Activated CD4-positive, alpha-beta T cell treated with anti-CD3 and anti-CD28 coated beads, Interleukin-2, amount 10 ng/mL, durations not matched to agents 7 days and 5 days (primary cell): Measurements from ENCODE around the gene NIPAL3. TPM values are rescaled to one million over a fixed set of nuclear protein-coding genes. Genes with fewer than 3 reads are reported as not detected.
"Not testable (repeated sequence)": the region's sequence is repeated elsewhere in the genome, so short reads cannot be mapped to it uniquely, and the experiment has no call there.

ENCODE experiments used
- CTCF ChIA-PET: fragments of 350-600 bp; sonication (Branson Sonifier 250); formaldehyde crosslinking; loops from one replicate; lab custom pipeline; 2021; ENCODE audit warnings: antibody characterized with exemption; lab: Charles Lee
- POLR2A ChIA-PET: fragments of 350-600 bp; sonication (Branson Sonifier 250); formaldehyde crosslinking; loops from one replicate; lab custom pipeline; 2021; ENCODE audit warnings: antibody characterized with exemption; lab: Charles Lee
- DNase-seq: peaks from one replicate; pipeline ENCODE4 v3.0.0-alpha.2; 2020
- H3K27ac Mint-ChIP-seq: one replicate; pipeline ENCODE4 v1.8.0; 2021; ENCODE audit warnings: mild to moderate bottlenecking, moderate library complexity, mixed read lengths
- H3K27me3 Mint-ChIP-seq: one replicate; pipeline ENCODE4 v1.8.0; 2021; ENCODE audit warnings: mixed read lengths
- H3K36me3 Mint-ChIP-seq: one replicate; pipeline ENCODE4 v1.8.0; 2021; ENCODE audit warnings: low read depth, mixed read lengths
- H3K4me1 Mint-ChIP-seq: one replicate; pipeline ENCODE4 v1.8.0; 2021; ENCODE audit warnings: mixed read lengths
- H3K4me3 Mint-ChIP-seq: one replicate; pipeline ENCODE4 v1.8.0; 2021; ENCODE audit warnings: mild to moderate bottlenecking, moderate library complexity, mixed read lengths
- H3K9me3 Mint-ChIP-seq: one replicate; pipeline ENCODE4 v1.8.0; 2021; ENCODE audit warnings: mixed read lengths
- total RNA-seq, 2 experiments: library from RNA; stranded (reverse); gene quantifications; one replicate each; pipeline ENCODE4 v1.2.3, GENCODE V29; 2021

NIPAL3 gene
- total RNA-seq, 2 experiments from 2014 or later: 72.8 to 78.1 TPM

DNA sequence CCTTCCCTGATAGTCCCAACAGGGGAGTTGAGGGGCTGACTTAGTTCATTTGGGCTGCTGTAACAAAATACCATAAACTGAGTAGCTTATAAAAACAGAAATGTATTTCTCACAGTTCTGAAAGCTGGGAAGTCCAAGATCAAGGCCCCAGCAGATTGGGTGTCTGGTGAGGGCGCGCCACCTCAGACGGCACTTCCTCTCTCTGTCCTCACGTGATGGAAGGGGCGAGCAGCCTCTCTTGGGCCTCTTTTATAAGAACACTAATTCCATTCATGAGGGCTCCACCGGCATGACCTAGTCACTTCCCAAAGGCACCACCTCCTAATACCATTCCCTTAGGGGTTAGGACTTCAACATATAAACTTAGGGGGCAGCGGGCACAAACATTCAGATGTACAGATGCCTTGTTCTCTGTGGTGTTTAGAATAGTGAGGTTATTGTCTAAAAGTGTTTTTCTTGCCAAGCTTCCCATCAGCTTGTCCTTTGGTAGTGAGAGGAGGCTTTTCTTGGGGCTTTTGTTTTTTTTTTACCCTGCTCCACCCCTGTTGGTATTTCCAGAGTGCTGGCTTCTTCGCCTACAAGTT lies 20.3 kb downstream of the NIPAL3 start:
- Mint-ChIP-seq H3K36me3 (peaks cover 51% of the 10 kb centered on the region), H3K4me3 (no peak overlapping the region), H3K27ac (peak overlapping the region; percentile 25), H3K27me3 (no peaks in the 10 kb centered on the region), H3K4me1 (peaks cover 18% of the 10 kb centered on the region), H3K9me3 (no peaks in the 10 kb centered on the region)
- ChIA-PET POLR2A (interaction anchor here (0.6 to 1.1 kb wide), 2 partner anchors 8 to 16 kb away, joined by 3 read pairs; no protein-coding TSS in a partner anchor), CTCF (interaction anchor here (0.6 to 0.8 kb wide), 4 partner anchors 16 to 50 kb away, joined by 3 to 6 read pairs (median 3); partner anchors contain the start of gene NIPAL3)
- no peak for DNase-seq

DNA sequence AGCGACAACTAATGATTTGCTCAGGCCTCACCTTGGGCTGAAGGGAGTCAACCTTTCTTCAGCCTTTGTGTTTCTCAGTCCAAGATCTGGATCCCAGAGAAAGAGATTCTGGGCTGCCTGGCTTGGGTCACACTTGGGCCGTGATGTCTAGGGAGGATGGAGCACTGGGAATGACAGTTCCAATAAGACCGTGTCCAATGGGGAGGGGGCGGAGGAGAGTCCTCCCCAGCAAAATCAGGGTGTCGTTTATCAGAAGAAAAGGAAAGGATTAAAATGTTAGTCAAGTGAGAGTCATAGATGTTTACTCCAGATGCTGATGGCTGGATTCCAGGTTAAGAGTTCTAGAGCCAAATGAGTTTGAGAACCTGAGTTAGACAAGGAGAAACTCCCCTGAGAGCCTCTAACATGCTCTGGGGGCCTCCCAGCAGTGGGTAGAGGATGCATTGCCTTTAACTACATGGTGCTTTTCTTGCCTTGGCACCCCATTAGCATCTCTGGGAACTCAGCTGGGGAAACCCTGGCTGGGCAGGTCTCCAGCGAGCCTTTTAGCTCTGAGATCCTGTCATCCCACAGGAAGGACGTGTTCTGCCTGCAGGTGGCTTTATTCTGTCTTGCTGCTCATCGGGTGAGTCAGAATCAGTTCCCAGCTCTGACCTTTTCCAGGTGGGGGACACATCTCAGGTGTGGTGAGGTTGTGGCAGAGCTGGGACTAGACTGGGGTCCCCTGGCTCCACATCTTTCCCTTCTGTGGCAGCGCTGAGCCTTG lies 22.2 kb downstream of the NIPAL3 start:
- Mint-ChIP-seq H3K4me1 (peaks cover 14% of the 10 kb centered on the region), H3K27ac (no peak overlapping the region), H3K36me3 (peaks cover 43% of the 10 kb centered on the region), H3K9me3 (no peaks in the 10 kb centered on the region), H3K27me3 (no peaks in the 10 kb centered on the region), H3K4me3 (no peak overlapping the region)
- ChIA-PET POLR2A (no interaction called here), CTCF (interaction anchor here (1.1 kb wide), 1 partner anchor 23 kb away, joined by 4 read pairs; the partner anchor contains the start of gene NIPAL3)
- no peak for DNase-seq

DNA sequence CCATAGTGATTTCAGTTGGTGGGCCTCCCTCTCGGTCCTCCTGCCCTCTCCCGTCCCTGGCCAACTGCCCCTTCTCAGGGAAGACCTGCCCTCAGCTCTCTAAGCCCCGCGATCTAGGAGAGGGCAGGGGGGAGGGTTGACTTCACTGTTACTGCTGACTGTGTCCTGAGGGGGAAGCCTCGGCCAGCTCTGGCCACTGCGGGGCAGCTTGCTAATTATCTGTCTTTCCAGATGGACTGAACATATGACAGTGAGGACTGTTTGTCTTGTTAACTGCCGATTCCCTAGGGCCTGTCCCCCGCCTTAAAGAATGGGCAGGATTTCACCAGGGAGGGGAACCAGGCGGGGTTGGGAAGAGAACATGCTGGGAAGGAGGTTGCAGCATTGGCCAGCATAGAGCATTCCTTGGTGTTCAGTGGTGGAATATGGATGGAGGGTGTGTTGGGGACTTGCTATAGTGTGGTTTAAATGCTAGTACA lies 22.9 kb downstream of the NIPAL3 start:
- DNase-seq: no peak
- no peak overlapping the region for H3K4me3 Mint-ChIP-seq
- CTCF ChIA-PET: interaction anchor here (1.1 kb wide), 1 partner anchor 23 kb away, joined by 4 read pairs; the partner anchor contains the start of gene NIPAL3
- POLR2A ChIA-PET: no interaction called here
- H3K4me1 Mint-ChIP-seq: peaks cover 14% of the 10 kb centered on the region
- no peak overlapping the region for H3K27ac Mint-ChIP-seq
- no peaks in the 10 kb centered on the region for H3K9me3 Mint-ChIP-seq
- H3K27me3 Mint-ChIP-seq: no peaks in the 10 kb centered on the region
- H3K36me3 Mint-ChIP-seq: peaks cover 36% of the 10 kb centered on the region

DNA sequence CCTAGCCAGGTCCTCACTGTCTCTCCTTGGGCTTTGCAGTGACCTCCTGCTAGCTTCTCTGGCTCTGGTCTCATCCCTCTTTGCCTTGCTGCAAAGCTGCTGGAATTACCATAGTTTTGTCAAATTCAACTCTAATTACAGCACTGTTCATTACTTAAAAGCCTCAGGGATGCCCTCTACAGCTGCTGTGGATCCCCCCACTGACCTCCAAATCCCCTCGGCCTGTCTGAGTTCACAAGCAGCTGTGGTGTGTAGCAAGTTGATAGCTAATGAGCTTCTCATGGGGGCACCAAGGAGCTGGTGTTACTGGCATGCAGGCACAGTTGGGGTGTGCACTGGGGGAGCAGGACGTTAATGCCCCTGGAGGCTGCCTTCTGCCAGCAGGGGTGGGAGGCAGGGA lies 24.8 kb downstream of the NIPAL3 start:
- Mint-ChIP-seq H3K4me3 (no peak overlapping the region), H3K27ac (no peak overlapping the region), H3K4me1 (peaks cover 8% of the 10 kb centered on the region), H3K27me3 (no peaks in the 10 kb centered on the region), H3K36me3 (peaks cover 35% of the 10 kb centered on the region), H3K9me3 (no peaks in the 10 kb centered on the region)
- POLR2A ChIA-PET: no interaction called here
- CTCF ChIA-PET: interaction anchor here (3.0 kb wide), 1 partner anchor 14 kb away, joined by 7 read pairs; no protein-coding TSS in a partner anchor
- no peak for DNase-seq

DNA sequence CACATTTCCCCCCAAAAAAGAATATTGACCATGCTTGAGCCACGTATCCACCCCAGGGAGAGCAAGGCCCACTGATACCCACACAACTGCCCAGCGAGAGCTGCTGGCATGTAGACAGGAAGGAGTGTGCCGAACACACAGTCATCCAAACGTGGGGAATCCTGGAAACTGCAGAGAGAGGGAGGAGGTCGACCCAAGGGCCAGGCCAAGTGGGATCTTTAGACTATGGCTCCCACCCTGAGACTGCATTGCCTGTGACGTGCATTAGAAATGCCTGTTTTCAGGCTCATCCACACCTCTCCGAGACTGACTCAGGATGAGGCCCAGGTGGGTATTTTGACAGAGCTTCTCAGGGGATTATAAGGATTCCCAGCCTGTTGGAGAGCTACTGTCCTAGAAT lies 25.9 kb downstream of the NIPAL3 start:
- ChIA-PET CTCF (interaction anchor here (1.6 to 3.0 kb wide), 2 partner anchors 13 to 26 kb away, joined by 4 to 7 read pairs; partner anchors contain the start of gene NIPAL3), POLR2A (no interaction called here)
- no peaks in the 10 kb centered on the region for H3K9me3 Mint-ChIP-seq
- H3K4me1 Mint-ChIP-seq: peaks cover 2% of the 10 kb centered on the region
- H3K27me3 Mint-ChIP-seq: no peaks in the 10 kb centered on the region
- H3K27ac Mint-ChIP-seq: no peak overlapping the region
- no peak overlapping the region for H3K4me3 Mint-ChIP-seq
- peaks cover 38% of the 10 kb centered on the region for H3K36me3 Mint-ChIP-seq
- DNase-seq: no peak

DNA sequence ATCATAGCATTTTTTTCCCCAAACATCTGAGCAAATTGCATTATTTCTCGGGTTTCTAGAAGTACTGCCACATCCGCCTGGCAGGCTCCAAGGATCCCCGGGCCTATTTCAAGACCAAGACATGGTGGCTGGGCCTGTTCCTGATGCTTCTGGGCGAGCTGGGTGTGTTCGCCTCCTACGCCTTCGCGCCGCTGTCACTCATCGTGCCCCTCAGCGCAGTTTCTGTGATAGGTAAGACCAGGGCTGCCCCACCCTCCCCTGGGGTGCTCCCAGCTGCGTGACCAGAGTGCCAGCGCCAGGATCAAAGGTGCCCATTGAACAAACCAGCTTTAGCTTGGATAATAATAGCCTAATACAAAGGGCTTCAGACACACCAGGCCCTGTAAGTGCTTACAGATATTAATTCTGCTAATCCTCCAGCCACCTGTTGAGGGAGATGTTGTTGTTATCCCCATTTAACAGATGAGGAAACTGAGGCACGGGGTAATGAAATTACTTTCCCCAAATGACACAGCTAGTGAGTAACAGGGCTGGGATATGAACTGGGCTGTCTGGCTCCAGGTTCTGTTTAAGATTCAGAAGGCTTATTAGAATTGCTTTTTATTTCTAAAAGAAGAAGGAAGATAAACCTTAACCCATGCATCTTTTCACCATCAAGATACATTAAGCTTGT lies 26.5 kb downstream of the NIPAL3 start:
- H3K36me3 Mint-ChIP-seq: peaks cover 44% of the 10 kb centered on the region
- POLR2A ChIA-PET: no interaction called here

DNA sequence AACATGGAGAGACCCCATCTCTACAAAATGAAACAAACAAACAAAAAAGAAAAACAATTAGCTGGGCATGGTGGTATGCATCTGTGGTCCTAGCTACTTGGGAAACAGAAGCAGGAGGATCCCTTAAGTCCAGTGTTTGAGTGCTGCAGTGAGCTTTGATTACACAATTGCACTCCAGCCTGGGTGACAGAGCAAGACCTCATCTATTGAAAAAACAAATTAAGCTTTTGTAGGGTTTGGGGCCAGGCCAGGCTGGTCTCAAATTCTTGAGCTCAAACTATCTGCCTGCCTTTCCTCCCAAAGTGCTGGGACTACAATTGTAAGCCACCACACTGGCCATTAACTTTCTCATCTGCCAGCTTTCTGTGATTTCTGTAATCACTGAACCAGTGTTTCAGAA lies 27.2 kb downstream of the NIPAL3 start:
- H3K36me3 Mint-ChIP-seq: peaks cover 47% of the 10 kb centered on the region
- H3K4me3 Mint-ChIP-seq: no peak overlapping the region
- no peaks in the 10 kb centered on the region for H3K4me1 Mint-ChIP-seq
- no peak for DNase-seq
- CTCF ChIA-PET: interaction anchor here (0.6 to 3.0 kb wide), 6 partner anchors 12 to 422 kb away, joined by 3 to 7 read pairs (median 3); partner anchors contain the start of gene NIPAL3
- peak overlapping the region; percentile 13 for H3K27ac Mint-ChIP-seq
- no peaks in the 10 kb centered on the region for H3K9me3 Mint-ChIP-seq
- POLR2A ChIA-PET: no interaction called here
- H3K27me3 Mint-ChIP-seq: no peaks in the 10 kb centered on the region

More for the DNA sequence above, 26.5 kb downstream of the NIPAL3 start:
- H3K4me1 Mint-ChIP-seq: peaks cover 2% of the 10 kb centered on the region
- no peak for DNase-seq
- H3K27me3 Mint-ChIP-seq: no peaks in the 10 kb centered on the region
- no peak overlapping the region for H3K4me3 Mint-ChIP-seq
- CTCF ChIA-PET: interaction anchor here (0.8 to 3.0 kb wide), 4 partner anchors 13 to 73 kb away, joined by 3 to 7 read pairs (median 4); partner anchors contain the start of gene NIPAL3
- no peak overlapping the region for H3K27ac Mint-ChIP-seq
- H3K9me3 Mint-ChIP-seq: no peaks in the 10 kb centered on the region

DNA sequence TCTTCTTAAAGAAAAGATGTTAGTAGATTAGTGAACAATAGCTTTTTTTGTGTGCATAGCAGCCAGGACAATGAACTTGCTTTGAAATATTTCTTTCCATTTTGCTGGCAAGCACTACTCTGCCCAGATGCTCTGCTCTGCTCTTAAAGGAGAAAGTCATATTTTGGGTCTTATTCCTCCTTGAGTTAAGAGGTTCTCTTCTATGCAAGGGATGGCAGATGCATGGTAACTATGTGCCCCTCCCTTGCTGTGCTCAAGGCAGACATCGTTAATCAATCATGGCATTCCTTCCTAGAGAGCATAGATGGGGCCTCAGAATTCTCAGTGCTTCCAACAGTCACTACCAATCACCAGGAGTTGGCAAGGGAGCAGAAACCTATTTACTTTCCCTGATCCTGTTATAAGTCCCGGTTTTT lies 27.6 kb downstream of the NIPAL3 start:
- no peaks in the 10 kb centered on the region for H3K27me3 Mint-ChIP-seq
- DNase-seq: no peak
- ChIA-PET POLR2A (no interaction called here), CTCF (interaction anchor here (0.6 to 0.8 kb wide), 2 partner anchors 14 to 422 kb away, joined by 3 read pairs; no protein-coding TSS in a partner anchor)
- H3K27ac Mint-ChIP-seq: peak overlapping the region; percentile 19
- H3K36me3 Mint-ChIP-seq: peaks cover 48% of the 10 kb centered on the region
- no peaks in the 10 kb centered on the region for H3K4me1 Mint-ChIP-seq
- H3K9me3 Mint-ChIP-seq: no peaks in the 10 kb centered on the region
- H3K4me3 Mint-ChIP-seq: no peak overlapping the region

DNA sequence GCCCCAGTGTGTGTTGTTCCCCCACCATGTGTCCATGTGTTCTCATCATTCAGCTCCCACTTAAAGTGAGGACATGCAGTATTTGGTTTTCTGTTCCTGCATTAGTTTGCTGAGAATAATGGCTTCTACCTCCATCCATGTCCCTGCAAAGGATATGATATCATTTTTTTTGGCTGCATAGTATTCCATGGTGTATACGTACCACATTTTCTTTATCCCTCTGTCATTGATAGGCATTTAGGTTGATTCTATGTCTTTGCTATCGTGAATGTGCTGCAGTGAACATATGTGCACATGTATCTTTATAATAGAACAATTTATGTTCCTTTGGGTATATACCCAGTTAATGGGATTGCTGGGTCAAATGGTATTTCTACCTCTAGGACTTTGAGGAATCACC lies 30.8 kb downstream of the NIPAL3 start:
- H3K4me1 Mint-ChIP-seq, H3K27ac Mint-ChIP-seq, CTCF ChIA-PET, POLR2A ChIA-PET, DNase-seq, H3K9me3 Mint-ChIP-seq, H3K27me3 Mint-ChIP-seq, H3K4me3 Mint-ChIP-seq: not testable (repeated sequence)
- peaks cover 64% of the 10 kb centered on the region for H3K36me3 Mint-ChIP-seq

DNA sequence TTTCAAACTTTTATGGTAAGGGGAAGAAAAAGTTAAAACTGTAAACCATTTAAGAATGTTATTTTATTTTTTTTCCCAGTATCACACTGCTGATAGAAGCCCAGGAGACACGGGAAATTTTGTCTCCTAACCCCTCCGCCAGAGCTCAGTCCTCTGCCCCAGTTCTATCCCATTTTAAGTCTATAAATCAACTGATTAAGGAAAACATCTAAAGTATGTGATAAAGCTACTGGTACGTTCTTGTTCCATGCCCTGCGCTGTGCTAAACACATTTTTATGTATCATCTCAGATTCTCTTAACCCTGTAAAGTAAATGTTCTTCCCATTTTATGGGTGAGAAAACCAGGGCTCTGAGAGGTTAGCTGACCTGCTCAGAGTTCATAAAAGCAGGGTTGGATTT lies 34.7 kb downstream of the NIPAL3 start:
- Mint-ChIP-seq H3K27me3 (no peaks in the 10 kb centered on the region), H3K27ac (no peak overlapping the region), H3K4me3 (no peak overlapping the region), H3K9me3 (no peaks in the 10 kb centered on the region), H3K36me3 (peaks cover 81% of the 10 kb centered on the region), H3K4me1 (no peaks in the 10 kb centered on the region)
- ChIA-PET CTCF (interaction anchor here (1.8 kb wide), 1 partner anchor 10 kb away, joined by 4 read pairs; no protein-coding TSS in a partner anchor), POLR2A (no interaction called here)
- no peak for DNase-seq

DNA sequence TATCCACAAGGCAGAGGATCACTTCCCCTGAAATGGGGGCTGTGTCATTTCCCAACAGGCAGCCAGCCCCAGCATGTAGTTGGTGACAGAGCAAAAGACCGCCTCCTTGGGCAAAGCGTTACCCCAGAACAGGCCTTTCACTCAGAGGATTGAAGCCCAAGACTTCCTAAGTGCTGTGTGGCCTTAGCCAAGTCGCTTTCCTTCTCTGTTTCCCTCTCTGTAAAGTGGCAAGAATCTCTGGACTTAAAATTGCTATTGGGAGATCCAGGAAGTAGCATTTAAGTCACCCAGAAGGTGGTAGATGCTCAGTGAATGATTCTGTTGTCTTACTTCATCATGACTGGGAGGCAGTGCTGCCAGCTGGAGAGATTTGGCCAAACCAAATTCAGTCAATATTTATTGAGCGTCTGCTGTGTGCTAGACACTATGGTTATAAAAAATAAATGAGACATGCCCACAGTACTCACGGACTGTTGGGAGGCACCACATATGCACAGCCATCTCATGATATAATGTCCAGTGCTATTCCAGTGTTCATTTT lies 35.3 kb downstream of the NIPAL3 start:
- ChIA-PET CTCF (interaction anchor here (1.8 kb wide), 1 partner anchor 9 kb away, joined by 4 read pairs; no protein-coding TSS in a partner anchor), POLR2A (interaction anchor here (0.6 kb wide), 1 partner anchor 521 kb away, joined by 4 read pairs; no protein-coding TSS in a partner anchor)
- Mint-ChIP-seq H3K4me3 (no peak overlapping the region), H3K4me1 (no peaks in the 10 kb centered on the region), H3K27me3 (no peaks in the 10 kb centered on the region), H3K36me3 (peaks cover 80% of the 10 kb centered on the region), H3K9me3 (no peaks in the 10 kb centered on the region), H3K27ac (peak overlapping the region; percentile 37)
- no peak for DNase-seq

DNA sequence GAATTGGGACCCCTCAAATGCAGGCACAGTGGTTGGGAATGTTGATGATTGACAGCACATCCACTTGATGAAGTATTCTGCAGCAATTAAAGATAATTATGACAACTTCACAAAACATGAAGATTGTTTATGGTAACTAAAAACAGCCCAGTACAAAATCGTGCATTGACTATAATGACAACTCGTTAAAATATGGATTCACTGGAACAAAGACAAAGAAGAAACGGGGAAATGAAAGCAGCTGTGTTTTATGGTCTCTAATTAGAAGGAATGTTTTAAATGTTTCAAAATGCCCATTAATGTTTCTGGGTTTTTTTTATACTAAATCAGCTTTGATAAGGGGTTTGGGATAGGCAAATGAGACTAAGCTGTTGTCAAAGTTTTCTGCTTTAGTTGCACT lies 36.1 kb downstream of the NIPAL3 start:
- Mint-ChIP-seq H3K9me3 (no peaks in the 10 kb centered on the region), H3K36me3 (peaks cover 77% of the 10 kb centered on the region), H3K27ac (no peak overlapping the region), H3K4me1 (no peaks in the 10 kb centered on the region), H3K27me3 (no peaks in the 10 kb centered on the region), H3K4me3 (no peak overlapping the region)
- POLR2A ChIA-PET: interaction anchor here (0.7 kb wide), 1 partner anchor 16 kb away, joined by 3 read pairs; no protein-coding TSS in a partner anchor
- CTCF ChIA-PET: interaction anchor here (0.6 to 1.8 kb wide), 5 partner anchors 8 to 1086 kb away, joined by 3 to 4 read pairs (median 3); no protein-coding TSS in a partner anchor
- DNase-seq: no peak
